ENCODE data around the gene NOTO.

Gene NOTO

GRCh38 chr2:73238149-73238548, 35.8 kb downstream of the NOTO start:
- H3K27ac ChIP-seq (ENCODE audit: low read length) = no peak overlapping the region
- DNase-seq (no peak), ATAC-seq (ENCODE audit: insufficient read depth, low read depth) (no peak)
- H3K4me2 ChIP-seq (ENCODE audit: insufficient read depth, low read length) = peak overlapping the region; percentile 43; the same call in 1 of the 2 replicates
- H2AFZ ChIP-seq (ENCODE audit: low read depth, low read length) = no peak overlapping the region
- H3K9me3 ChIP-seq (ENCODE audit: insufficient read depth, low read length, severe bottlenecking) = no peaks in the 10 kb centered on the region
- no peak for TF ChIP-seq CTCF (IDR thresholded peaks at IDR 0.05; ENCODE audit: borderline replicate concordance, extremely low read depth, low read length, poor library complexity, severe bottlenecking)
- TF ChIP-seq EZH2 (IDR thresholded peaks at IDR 0.05; ENCODE audit: borderline replicate concordance, low read depth, low read length, severe bottlenecking) = no peak
- peaks cover 40% of the 10 kb centered on the region for H3K4me1 ChIP-seq (ENCODE audit: insufficient read depth, low read length)
- peaks cover 74% of the 10 kb centered on the region for H3K36me3 ChIP-seq (ENCODE audit: insufficient read depth, low read length)
- H3K27me3 ChIP-seq (ENCODE audit: insufficient read depth, low read length, poor library complexity) = no peaks in the 10 kb centered on the region
- no peak overlapping the region for H3K9ac ChIP-seq (ENCODE audit: low read depth, low read length)
- H3K79me2 ChIP-seq (ENCODE audit: insufficient read depth, low read length) = peaks cover 88% of the 10 kb centered on the region
- H3K4me3 ChIP-seq (ENCODE audit: low read depth in 1 of 2, low read length in 2 of 2) = no peak overlapping the region
- H4K20me1 ChIP-seq (ENCODE audit: insufficient read depth, low read length) = peaks cover 63% of the 10 kb centered on the region

- ATAC-seq (ENCODE audit: insufficient read depth, low read depth) (no peak), DNase-seq (no peak)
- Histone ChIP-seq H4K20me1 (ENCODE audit: insufficient read depth, low read length) (peaks cover 70% of the 10 kb centered on the region), H3K4me3 (ENCODE audit: low read depth in 1 of 2, low read length in 2 of 2) (no peak overlapping the region), H3K9me3 (ENCODE audit: insufficient read depth, low read length, severe bottlenecking) (no peaks in the 10 kb centered on the region), H3K27ac (ENCODE audit: low read length) (no peak overlapping the region), H3K27me3 (ENCODE audit: insufficient read depth, low read length, poor library complexity) (no peaks in the 10 kb centered on the region), H3K4me1 (ENCODE audit: insufficient read depth, low read length) (peaks cover 35% of the 10 kb centered on the region), H3K36me3 (ENCODE audit: insufficient read depth, low read length) (peaks cover 83% of the 10 kb centered on the region), H2AFZ (ENCODE audit: low read depth, low read length) (no peak overlapping the region), H3K79me2 (ENCODE audit: insufficient read depth, low read length) (peaks cover 96% of the 10 kb centered on the region), H3K9ac (ENCODE audit: low read depth, low read length) (no peak overlapping the region), H3K4me2 (ENCODE audit: insufficient read depth, low read length) (peak overlapping the region; percentile 43; the same call in 1 of the 2 replicates)
- TF ChIP-seq CTCF (IDR thresholded peaks at IDR 0.05; ENCODE audit: borderline replicate concordance, extremely low read depth, low read length, poor library complexity, severe bottlenecking) (no peak), EZH2 (IDR thresholded peaks at IDR 0.05; ENCODE audit: borderline replicate concordance, low read depth, low read length, severe bottlenecking) (no peak)
These were observed 36.6 kb downstream of the NOTO start for GRCh38 chr2:73238976-73239375.

- no peak overlapping the region for H2AFZ ChIP-seq (ENCODE audit: low read depth, low read length)
- peaks cover 71% of the 10 kb centered on the region for H4K20me1 ChIP-seq (ENCODE audit: insufficient read depth, low read length)
- H3K36me3 ChIP-seq (ENCODE audit: insufficient read depth, low read length) = peaks cover 87% of the 10 kb centered on the region
- no peak overlapping the region for H3K27ac ChIP-seq (ENCODE audit: low read length)
- no peak for TF ChIP-seq EZH2 (IDR thresholded peaks at IDR 0.05; ENCODE audit: borderline replicate concordance, low read depth, low read length, severe bottlenecking)
- TF ChIP-seq CTCF (IDR thresholded peaks at IDR 0.05; ENCODE audit: borderline replicate concordance, extremely low read depth, low read length, poor library complexity, severe bottlenecking) = no peak
- DNase-seq (no peak), ATAC-seq (ENCODE audit: insufficient read depth, low read depth) (no peak)
- peak overlapping the region; percentile 27; the same call in 1 of the 2 replicates for H3K4me2 ChIP-seq (ENCODE audit: insufficient read depth, low read length)
- H3K79me2 ChIP-seq (ENCODE audit: insufficient read depth, low read length) = peaks cover 97% of the 10 kb centered on the region
- no peak overlapping the region for H3K9ac ChIP-seq (ENCODE audit: low read depth, low read length)
- H3K27me3 ChIP-seq (ENCODE audit: insufficient read depth, low read length, poor library complexity) = no peaks in the 10 kb centered on the region
- H3K4me1 ChIP-seq (ENCODE audit: insufficient read depth, low read length) = peaks cover 35% of the 10 kb centered on the region
- H3K4me3 ChIP-seq (ENCODE audit: low read depth in 1 of 2, low read length in 2 of 2) = no peak overlapping the region
- no peaks in the 10 kb centered on the region for H3K9me3 ChIP-seq (ENCODE audit: insufficient read depth, low read length, severe bottlenecking)
These were observed 37.4 kb downstream of the NOTO start for GRCh38 chr2:73239776-73240175.

Measured in DND-41 (cell line).